Measurements from ENCODE around the gene GLI3. TPM values are rescaled to one million over a fixed set of nuclear protein-coding genes. Genes with fewer than 3 reads are reported as not detected.

The GLI3 gene
- total RNA-seq, 1 experiment from 2014 or later: 46.2 TPM

DNA sequence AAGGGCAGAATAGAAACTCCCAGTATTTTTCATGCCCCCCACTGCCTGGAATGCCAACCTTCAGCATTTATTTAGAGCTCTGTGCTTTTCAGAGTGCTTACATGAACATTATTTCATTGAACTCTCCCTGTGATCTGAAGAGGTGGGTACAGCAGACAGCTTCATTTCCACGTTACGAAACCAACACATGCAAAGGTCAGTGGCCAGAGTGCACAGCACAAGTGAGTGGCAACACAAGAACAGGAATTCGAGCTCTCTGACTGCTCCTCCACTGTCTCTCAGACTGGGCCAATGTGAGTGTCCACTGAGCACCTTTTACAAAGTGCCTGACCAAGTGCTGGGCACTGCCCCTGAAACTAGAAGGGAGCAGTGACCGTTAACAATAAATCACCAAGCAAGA lies 162.9 kb downstream of the GLI3 start:
- TF ChIP-seq GRHL2 (CRISPR knock-in tag; IDR thresholded peaks at IDR 0.05; ENCODE audit: insufficient replicate concordance, severe bottlenecking) (no peak), FOXK1 (CRISPR knock-in tag; IDR thresholded peaks at IDR 0.05) (no peak), NR2C2 (CRISPR knock-in tag; IDR thresholded peaks at IDR 0.05) (no peak), ARID4B (CRISPR knock-in tag; IDR thresholded peaks at IDR 0.05; ENCODE audit: borderline replicate concordance) (no peak), JUN (CRISPR knock-in tag; IDR thresholded peaks at IDR 0.05) (no peak), NFATC4 (CRISPR knock-in tag; IDR thresholded peaks at IDR 0.05) (no peak), ZNF232 (CRISPR knock-in tag; IDR thresholded peaks at IDR 0.05) (no peak), ZNF512 (CRISPR knock-in tag; IDR thresholded peaks at IDR 0.05; ENCODE audit: borderline replicate concordance) (no peak)
- TF ChIP-seq, protein P1, sequence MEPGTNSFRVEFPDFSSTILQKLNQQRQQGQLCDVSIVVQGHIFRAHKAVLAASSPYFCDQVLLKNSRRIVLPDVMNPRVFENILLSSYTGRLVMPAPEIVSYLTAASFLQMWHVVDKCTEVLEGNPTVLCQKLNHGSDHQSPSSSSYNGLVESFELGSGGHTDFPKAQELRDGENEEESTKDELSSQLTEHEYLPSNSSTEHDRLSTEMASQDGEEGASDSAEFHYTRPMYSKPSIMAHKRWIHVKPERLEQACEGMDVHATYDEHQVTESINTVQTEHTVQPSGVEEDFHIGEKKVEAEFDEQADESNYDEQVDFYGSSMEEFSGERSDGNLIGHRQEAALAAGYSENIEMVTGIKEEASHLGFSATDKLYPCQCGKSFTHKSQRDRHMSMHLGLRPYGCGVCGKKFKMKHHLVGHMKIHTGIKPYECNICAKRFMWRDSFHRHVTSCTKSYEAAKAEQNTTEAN (CRISPR knock-in tag; IDR thresholded peaks at IDR 0.05): no peak
- TF ChIP-seq, protein P2, sequence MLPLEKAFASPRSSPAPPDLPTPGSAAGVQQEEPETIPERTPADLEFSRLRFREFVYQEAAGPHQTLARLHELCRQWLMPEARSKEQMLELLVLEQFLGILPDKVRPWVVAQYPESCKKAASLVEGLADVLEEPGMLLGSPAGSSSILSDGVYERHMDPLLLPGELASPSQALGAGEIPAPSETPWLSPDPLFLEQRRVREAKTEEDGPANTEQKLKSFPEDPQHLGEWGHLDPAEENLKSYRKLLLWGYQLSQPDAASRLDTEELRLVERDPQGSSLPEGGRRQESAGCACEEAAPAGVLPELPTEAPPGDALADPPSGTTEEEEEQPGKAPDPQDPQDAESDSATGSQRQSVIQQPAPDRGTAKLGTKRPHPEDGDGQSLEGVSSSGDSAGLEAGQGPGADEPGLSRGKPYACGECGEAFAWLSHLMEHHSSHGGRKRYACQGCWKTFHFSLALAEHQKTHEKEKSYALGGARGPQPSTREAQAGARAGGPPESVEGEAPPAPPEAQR (CRISPR knock-in tag; IDR thresholded peaks at IDR 0.05): no peak
- POLR2A ChIA-PET: no interaction called here
- ATAC-seq (no peak), DNase-seq (ENCODE audit: low spot score) (no peak)
- Mint-ChIP-seq H3K27ac (0 out of 2 replicates have a peak overlapping the region, but pooled peaks have one; percentile 28), H3K4me3 (no peak overlapping the region), H3K27me3 (ENCODE audit: low read depth) (no peaks in the 10 kb centered on the region), H3K9me3 (no peaks in the 10 kb centered on the region), H3K36me3 (no peaks in the 10 kb centered on the region), H3K4me1 (peaks cover 49% of the 10 kb centered on the region)
- CTCF ChIA-PET: interaction anchor here (0.8 to 1.7 kb wide), 2 partner anchors 112 to 133 kb away, joined by 3 to 6 read pairs; no protein-coding TSS in a partner anchor

DNA sequence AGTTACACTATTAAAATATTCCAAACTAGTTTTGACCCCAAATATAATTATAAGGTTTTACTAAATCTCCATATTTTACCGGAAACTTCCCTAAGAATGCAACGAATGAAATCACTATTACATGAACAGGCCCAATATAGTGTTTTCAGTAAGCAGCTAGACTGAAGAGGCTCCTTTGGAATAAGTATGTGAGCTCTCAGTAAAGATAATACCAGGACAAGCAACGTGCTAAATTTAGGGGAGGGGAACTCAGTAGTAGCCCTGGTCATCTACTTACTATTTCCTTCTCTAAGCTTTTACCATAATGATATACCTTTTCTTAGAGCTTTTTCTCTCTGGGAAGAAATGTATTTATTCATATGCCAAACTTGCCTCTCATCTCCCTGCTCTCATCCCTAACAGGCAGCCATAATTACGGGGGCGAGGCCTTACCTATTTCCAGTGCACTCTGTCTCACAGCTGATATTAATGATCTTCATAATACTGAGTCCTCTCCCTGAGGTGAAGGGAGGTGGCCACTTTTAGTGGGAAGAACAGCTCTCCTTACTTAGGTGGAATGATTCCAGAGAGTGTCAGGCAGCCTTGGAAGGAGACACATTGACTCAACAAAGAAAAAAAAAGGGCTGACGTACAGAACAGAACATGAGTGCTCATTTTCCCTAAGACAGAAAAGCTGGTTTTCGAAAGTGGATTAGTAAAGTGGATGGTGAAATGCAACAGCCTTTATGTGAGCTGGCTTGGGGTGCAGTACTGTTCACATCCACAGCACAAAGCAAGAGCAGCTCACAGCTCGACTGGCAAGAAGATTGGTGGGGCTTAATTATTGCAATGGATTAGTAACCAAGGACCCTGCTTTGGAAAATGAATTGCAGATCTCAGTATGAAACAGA lies 165.4 kb downstream of the GLI3 start:
- H3K4me1 Mint-ChIP-seq: peaks cover 70% of the 10 kb centered on the region

More for the DNA sequence above, 165.4 kb downstream of the GLI3 start:
- ATAC-seq: peak; percentile 66
- ChIA-PET POLR2A (no interaction called here), CTCF (interaction anchor here (0.7 to 1.6 kb wide), 4 partner anchors 12 to 131 kb away, joined by 3 to 10 read pairs (median 5); no protein-coding TSS in a partner anchor)
- Mint-ChIP-seq H3K36me3 (no peaks in the 10 kb centered on the region), H3K27me3 (ENCODE audit: low read depth) (no peaks in the 10 kb centered on the region), H3K27ac (no peak overlapping the region), H3K9me3 (no peaks in the 10 kb centered on the region), H3K4me3 (no peak overlapping the region)
- DNase-seq (ENCODE audit: low spot score): no peak
- TF ChIP-seq, protein P3, sequence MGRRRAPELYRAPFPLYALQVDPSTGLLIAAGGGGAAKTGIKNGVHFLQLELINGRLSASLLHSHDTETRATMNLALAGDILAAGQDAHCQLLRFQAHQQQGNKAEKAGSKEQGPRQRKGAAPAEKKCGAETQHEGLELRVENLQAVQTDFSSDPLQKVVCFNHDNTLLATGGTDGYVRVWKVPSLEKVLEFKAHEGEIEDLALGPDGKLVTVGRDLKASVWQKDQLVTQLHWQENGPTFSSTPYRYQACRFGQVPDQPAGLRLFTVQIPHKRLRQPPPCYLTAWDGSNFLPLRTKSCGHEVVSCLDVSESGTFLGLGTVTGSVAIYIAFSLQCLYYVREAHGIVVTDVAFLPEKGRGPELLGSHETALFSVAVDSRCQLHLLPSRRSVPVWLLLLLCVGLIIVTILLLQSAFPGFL (CRISPR knock-in tag; IDR thresholded peaks at IDR 0.05; ENCODE audit: borderline replicate concordance): no peak

Measured in WTC11 (cell line).